HCT116 (cell line): ENCODE measurements around the gene RNF217. TPM values are rescaled to one million over a fixed set of nuclear protein-coding genes. Genes with fewer than 3 reads are reported as not detected.

Experiments used
- ATAC-seq: fragments of 200-7000 bp; cut with Tn5 transposase; 2 replicates; pipeline ENCODE4 v1.9.1; 2020; ENCODE audit warnings: mild to moderate bottlenecking, moderate library complexity
- BruUV-seq: library from RNA; stranded (reverse); fragments of 400-500 nt; replicated peaks from 2 replicates; lab custom pipeline; 2021; lab: Mats Ljungman, UMichigan
- CTCF ChIA-PET: fragments of 300-600 bp; sonication (Branson Sonifier 250); formaldehyde crosslinking; loops from one replicate; lab custom pipeline; 2021; ENCODE audit warnings: antibody characterized with exemption; lab: Charles Lee
- POLR2A ChIA-PET: fragments of 300-600, 350-600 bp; sonication (Branson Sonifier 250); formaldehyde crosslinking; loops from one replicate; lab custom pipeline; 2021; ENCODE audit warnings: antibody characterized with exemption; lab: Charles Lee
- RAD21 ChIA-PET, 2 experiments: fragments of 300-600 bp; sonication (Branson Sonifier 250); formaldehyde crosslinking; loops; one replicate each; lab custom pipeline; 2023; ENCODE audit warnings: low total read pairs in 2 of 2; ENCODE audit not compliant: uncharacterized antibody in 2 of 2, unreplicated experiment in 2 of 2, low non-redundant PET in 1 of 2; lab: Charles Lee
- DNase-seq: peaks from one replicate; pipeline ENCODE4 v3.0.0-alpha.2; 2010; ENCODE audit warnings: low read depth, low spot score
- H2AFZ ChIP-seq: fragments of 200-600 bp; shearing (Covaris generic), sonication (generic); 2 replicates; pipeline ENCODE4 v1.6.1; 2017; ENCODE audit warnings: low read depth, mixed run types, mixed read lengths, antibody characterized with exemption, low read length; ENCODE audit not compliant: poor library complexity, severe bottlenecking
- H3K27ac ChIP-seq: 2 replicates; pipeline ENCODE4 v1.5.1; 2012; ENCODE audit warnings: low read depth, low read length
- H3K27me3 ChIP-seq: fragments of 200-600 bp; sonication (generic); 2 replicates; pipeline ENCODE4 v1.6.1; 2016; ENCODE audit warnings: mixed run types, low read length, mixed read lengths; ENCODE audit not compliant: insufficient read depth
- H3K36me3 ChIP-seq, 2 experiments: fragments of 200-500 bp in 1 of 2; fragments of 200-600 bp in 1 of 2; sonication (Bioruptor generic) in 1 of 2; sonication (generic) in 1 of 2; 2 replicates each; pipeline versions ENCODE4 v1.5.1 to v1.6.1; 2014 to 2016; ENCODE audit warnings: low read length in 2 of 2, inconsistent platforms in 1 of 2, mixed read lengths in 1 of 2, mixed run types in 1 of 2; ENCODE audit not compliant: insufficient read depth in 2 of 2, control insufficient read depth in 1 of 2
- H3K4me1 ChIP-seq, 2 experiments: fragments of 200-600 bp in 1 of 2; sonication (generic) in 1 of 2; 2 replicates each; pipeline versions ENCODE4 v1.5.1 to v1.6.1; 2012 to 2017; ENCODE audit warnings: low read length in 2 of 2, inconsistent platforms in 1 of 2, mild to moderate bottlenecking in 1 of 2, mixed read lengths in 1 of 2, mixed run types in 1 of 2, moderate library complexity in 1 of 2; ENCODE audit not compliant: insufficient read depth in 2 of 2, control insufficient read depth in 1 of 2
- H3K4me2 ChIP-seq: fragments of 200-600 bp; sonication (generic); 2 replicates; pipeline ENCODE4 v1.6.1; 2017; ENCODE audit warnings: mixed run types, low read length, mixed read lengths
- H3K4me3 ChIP-seq, 2 experiments: fragments of 200-600 bp in 1 of 2; sonication (generic) in 1 of 2; replicated peaks in 1 of 2; 2 replicates each; pipeline ENCODE4 v1.5.1; 2011 to 2016; ENCODE audit warnings: low read length in 2 of 2, control low read depth in 1 of 2, low read depth in 1 of 2, mild to moderate bottlenecking in 1 of 2, mixed read lengths in 1 of 2, mixed run types in 1 of 2
- H3K79me2 ChIP-seq: fragments of 200-600 bp; sonication (generic); 2 replicates; pipeline ENCODE4 v1.6.1; 2017; ENCODE audit warnings: mild to moderate bottlenecking, mixed run types, low read length, moderate library complexity, mixed read lengths; ENCODE audit not compliant: insufficient read depth
- H3K9ac ChIP-seq: fragments of 200-600 bp; sonication (generic); 2 replicates; pipeline ENCODE4 v1.6.1; 2016; ENCODE audit warnings: low read length, mixed read lengths
- H3K9me2 ChIP-seq: fragments of 200-600 bp; sonication (generic), shearing (Covaris generic); 2 replicates; pipeline ENCODE4 v1.6.1; 2017; ENCODE audit warnings: mixed run types, mild to moderate bottlenecking, moderate library complexity; ENCODE audit not compliant: insufficient read depth
- H3K9me3 ChIP-seq, 2 experiments: fragments of 200-500 bp in 1 of 2; fragments of 200-600 bp in 1 of 2; sonication (Bioruptor generic) in 1 of 2; sonication (generic) in 1 of 2; 2 replicates each; pipeline ENCODE4 v1.6.1; 2014 to 2017; ENCODE audit warnings: low read length in 2 of 2, mixed read lengths in 2 of 2, inconsistent platforms in 1 of 2, low read depth in 1 of 2, mild to moderate bottlenecking in 1 of 2, mixed run types in 1 of 2, moderate library complexity in 1 of 2; ENCODE audit not compliant: control insufficient read depth in 1 of 2, insufficient read depth in 1 of 2
- H4K20me1 ChIP-seq: fragments of 200-600 bp; sonication (generic), shearing (Covaris generic); 2 replicates; pipeline ENCODE4 v1.6.1; 2017; ENCODE audit warnings: mixed run types, mild to moderate bottlenecking, moderate library complexity; ENCODE audit not compliant: insufficient read depth
- ATF3 ChIP-seq: IDR thresholded peaks from 2 replicates; pipeline ENCODE4 v1.6.1; 2012
- EGR1 ChIP-seq: IDR thresholded peaks from 2 replicates; pipeline ENCODE4 v1.6.1; 2012; ENCODE audit warnings: low read depth
- EZH2 ChIP-seq: fragments of 200-600 bp; sonication (generic); IDR thresholded peaks from 2 replicates; pipeline ENCODE4 v1.6.1; 2017; ENCODE audit warnings: antibody characterized with exemption, mixed run types
- EZH2phosphoT487 ChIP-seq: fragments of 200-600 bp; IDR thresholded peaks from 2 replicates; pipeline ENCODE4 v1.6.1; 2018; ENCODE audit warnings: antibody characterized with exemption, borderline replicate concordance
- JUND ChIP-seq: IDR thresholded peaks from 2 replicates; pipeline ENCODE4 v1.6.1; 2012
- POLR2A ChIP-seq: IDR thresholded peaks from 2 replicates; pipeline ENCODE4 v1.7.0; 2011; ENCODE audit warnings: borderline replicate concordance; ENCODE audit not compliant: insufficient read depth, insufficient read length; ENCODE audit errors: extremely low read depth
- SIN3A ChIP-seq: IDR thresholded peaks from 2 replicates; pipeline ENCODE4 v1.6.1; 2012; ENCODE audit warnings: low read depth
- SP1 ChIP-seq: IDR thresholded peaks from 2 replicates; pipeline ENCODE4 v1.6.1; 2012; ENCODE audit warnings: low read depth
- SRF ChIP-seq: IDR thresholded peaks from 2 replicates; pipeline ENCODE4 v1.6.1; 2012; ENCODE audit warnings: low read depth
- TCF7L2 ChIP-seq: IDR thresholded peaks from 2 replicates; pipeline ENCODE4 v1.7.0; 2011; ENCODE audit warnings: borderline replicate concordance, inconsistent platforms; ENCODE audit not compliant: insufficient read depth, insufficient read length; ENCODE audit errors: extremely low read depth
- YY1 ChIP-seq: IDR thresholded peaks from 2 replicates; pipeline ENCODE4 v1.6.1; 2011; ENCODE audit warnings: low read length, low read depth, moderate library complexity, mild to moderate bottlenecking; ENCODE audit not compliant: insufficient replicate concordance; ENCODE audit errors: extremely low read depth
- ZFX ChIP-seq: fragments of 450-650 bp; IDR thresholded peaks from 2 replicates; pipeline ENCODE4 v1.6.1; 2017
- ZNF274 ChIP-seq: fragments of 200-500 bp; sonication (Bioruptor generic); IDR thresholded peaks from 2 replicates; pipeline ENCODE4 v1.6.1; 2014; ENCODE audit warnings: mild to moderate bottlenecking, low read depth, low read length, inconsistent platforms
- intact Hi-C: fragments of 100-400 bp; cut with micrococcal nuclease; formaldehyde crosslinking; loops from 2 replicates; pipeline ENCODE4 v1.10.0; 2022
- total RNA-seq: library from RNA; stranded (reverse); gene quantifications from one replicate; pipeline ENCODE4 v1.2.1, GENCODE V29; 2021; ENCODE audit not compliant: unreplicated experiment
- TF ChIP-seq, protein P1 (sequence below): IDR thresholded peaks from 2 replicates; pipeline ENCODE4 v1.6.1; 2011; ENCODE audit warnings: mild to moderate bottlenecking, low read length, moderate library complexity; ENCODE audit not compliant: insufficient replicate concordance; ENCODE audit errors: extremely low read depth
- TF ChIP-seq, protein P2 (sequence below), 3 experiments: fragments of 200-600 bp in 1 of 3; sonication (generic) in 1 of 3; IDR thresholded peaks in 2 of 3; conservative IDR thresholded peaks in 1 of 3; 2 replicates each; pipeline ENCODE4 v1.5.1; 2012 to 2017; ENCODE audit warnings: low read depth in 2 of 3, low read length in 2 of 3, antibody characterized with exemption in 1 of 3, borderline replicate concordance in 1 of 3, control low read depth in 1 of 3, mild to moderate bottlenecking in 1 of 3, mixed read lengths in 1 of 3, mixed run types in 1 of 3, moderate library complexity in 1 of 3; ENCODE audit not compliant: insufficient read depth in 1 of 3

Gene RNF217
- total RNA-seq, 1 experiment from 2014 or later = 20.4 TPM

GRCh38 chr6:124987999-124988591, 25.9 kb downstream of the RNF217 start (continued):
- TF ChIP-seq, protein P1, sequence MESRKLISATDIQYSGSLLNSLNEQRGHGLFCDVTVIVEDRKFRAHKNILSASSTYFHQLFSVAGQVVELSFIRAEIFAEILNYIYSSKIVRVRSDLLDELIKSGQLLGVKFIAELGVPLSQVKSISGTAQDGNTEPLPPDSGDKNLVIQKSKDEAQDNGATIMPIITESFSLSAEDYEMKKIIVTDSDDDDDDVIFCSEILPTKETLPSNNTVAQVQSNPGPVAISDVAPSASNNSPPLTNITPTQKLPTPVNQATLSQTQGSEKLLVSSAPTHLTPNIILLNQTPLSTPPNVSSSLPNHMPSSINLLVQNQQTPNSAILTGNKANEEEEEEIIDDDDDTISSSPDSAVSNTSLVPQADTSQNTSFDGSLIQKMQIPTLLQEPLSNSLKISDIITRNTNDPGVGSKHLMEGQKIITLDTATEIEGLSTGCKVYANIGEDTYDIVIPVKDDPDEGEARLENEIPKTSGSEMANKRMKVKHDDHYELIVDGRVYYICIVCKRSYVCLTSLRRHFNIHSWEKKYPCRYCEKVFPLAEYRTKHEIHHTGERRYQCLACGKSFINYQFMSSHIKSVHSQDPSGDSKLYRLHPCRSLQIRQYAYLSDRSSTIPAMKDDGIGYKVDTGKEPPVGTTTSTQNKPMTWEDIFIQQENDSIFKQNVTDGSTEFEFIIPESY = no peak
- TF ChIP-seq POLR2A (no peak), EZH2 (no peak), TCF7L2 (no peak), SRF (no peak), SIN3A (no peak), ATF3 (no peak), YY1 (no peak)

DNA sequence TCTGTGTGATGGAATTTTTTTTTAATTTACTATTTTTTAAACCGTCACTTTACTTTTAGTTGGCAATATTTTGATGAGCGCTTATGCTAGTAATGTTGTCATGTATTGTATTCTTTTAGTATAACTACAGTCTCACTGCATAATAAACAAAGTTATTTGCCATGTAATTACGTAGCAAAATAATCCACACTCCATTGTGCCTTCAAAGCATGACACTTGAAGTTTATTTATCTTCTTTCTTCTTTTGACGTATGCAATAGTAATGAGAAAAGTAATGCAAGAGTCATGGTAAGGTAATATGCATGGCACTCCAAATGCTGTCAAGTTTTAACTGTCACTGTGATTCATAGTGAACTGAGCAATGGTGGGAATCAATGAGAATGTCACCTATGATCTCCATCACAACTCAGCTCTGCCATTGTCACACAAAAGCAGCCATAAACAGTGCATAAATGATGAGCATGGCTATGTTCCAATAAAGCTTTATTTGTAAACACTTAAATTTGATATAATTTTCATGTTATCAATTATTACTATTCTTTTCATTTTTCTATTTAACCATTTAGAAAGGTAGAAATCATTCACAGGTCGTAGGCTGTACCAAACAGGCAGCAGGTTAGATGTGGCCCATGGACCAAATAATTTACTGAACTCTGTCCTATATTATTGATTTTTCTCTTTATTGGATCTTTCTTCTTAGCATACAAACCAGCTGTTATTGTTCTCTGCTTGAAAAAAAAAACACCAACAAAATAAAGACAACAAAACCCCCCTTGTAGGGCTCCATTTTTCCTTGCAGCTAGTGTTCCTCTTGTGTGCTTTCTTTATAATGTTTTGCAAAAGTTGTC, 27.1 kb downstream of the RNF217 start:
- no TSS peak for BruUV-seq
- no peak overlapping the region for H3K4me2 ChIP-seq
- CTCF ChIA-PET = no interaction called here
- no peaks in the 10 kb centered on the region for H4K20me1 ChIP-seq
- H3K27ac ChIP-seq = no peak overlapping the region
- POLR2A ChIA-PET = no interaction called here
- H3K4me3 ChIP-seq = no peak overlapping the region
- H3K9ac ChIP-seq = no peak overlapping the region
- RAD21 ChIA-PET = no interaction called here
- peaks cover 16 to 19% of the 10 kb centered on the region in 2 experiments for H3K4me1 ChIP-seq
- H3K9me2 ChIP-seq = no peaks in the 10 kb centered on the region
- no peak overlapping the region for H2AFZ ChIP-seq
- no peaks in the 10 kb centered on the region for H3K36me3 ChIP-seq
- H3K27me3 ChIP-seq = no peaks in the 10 kb centered on the region
- no peaks in the 10 kb centered on the region for H3K9me3 ChIP-seq
- intact Hi-C loops = no loop called here
- peaks cover 78% of the 10 kb centered on the region for H3K79me2 ChIP-seq
- no peak for DNase-seq
- ATAC-seq = no peak
- TF ChIP-seq JUND (no peak), EZH2 (no peak), TCF7L2 (no peak), POLR2A (no peak), EGR1 (no peak), ZFX (no peak), SP1 (no peak), SIN3A (no peak), SRF (no peak), ATF3 (no peak), YY1 (no peak), ZNF274 (no peak), EZH2phosphoT487 (no peak)
- TF ChIP-seq, protein P2, sequence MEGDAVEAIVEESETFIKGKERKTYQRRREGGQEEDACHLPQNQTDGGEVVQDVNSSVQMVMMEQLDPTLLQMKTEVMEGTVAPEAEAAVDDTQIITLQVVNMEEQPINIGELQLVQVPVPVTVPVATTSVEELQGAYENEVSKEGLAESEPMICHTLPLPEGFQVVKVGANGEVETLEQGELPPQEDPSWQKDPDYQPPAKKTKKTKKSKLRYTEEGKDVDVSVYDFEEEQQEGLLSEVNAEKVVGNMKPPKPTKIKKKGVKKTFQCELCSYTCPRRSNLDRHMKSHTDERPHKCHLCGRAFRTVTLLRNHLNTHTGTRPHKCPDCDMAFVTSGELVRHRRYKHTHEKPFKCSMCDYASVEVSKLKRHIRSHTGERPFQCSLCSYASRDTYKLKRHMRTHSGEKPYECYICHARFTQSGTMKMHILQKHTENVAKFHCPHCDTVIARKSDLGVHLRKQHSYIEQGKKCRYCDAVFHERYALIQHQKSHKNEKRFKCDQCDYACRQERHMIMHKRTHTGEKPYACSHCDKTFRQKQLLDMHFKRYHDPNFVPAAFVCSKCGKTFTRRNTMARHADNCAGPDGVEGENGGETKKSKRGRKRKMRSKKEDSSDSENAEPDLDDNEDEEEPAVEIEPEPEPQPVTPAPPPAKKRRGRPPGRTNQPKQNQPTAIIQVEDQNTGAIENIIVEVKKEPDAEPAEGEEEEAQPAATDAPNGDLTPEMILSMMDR (IDR thresholded peaks at IDR 0.05 in 2 of 3, conservative IDR thresholded peaks at IDR 0.05 in 1 of 3; ENCODE audit: borderline replicate concordance in 1 of 3, insufficient read depth in 1 of 3, low read depth in 2 of 3, low read length in 2 of 3) = no peak
